GM18508 (cell line): Measurements from ENCODE around the gene INAFM2.

ENCODE experiments used
- ATAC-seq: cut with Tn5 transposase; IDR thresholded peaks from one replicate; pipeline ENCODE4 v1.9.1; 2021; ENCODE audit warnings: moderate number of reproducible peaks; ENCODE audit not compliant: insufficient read depth, unreplicated experiment

The INAFM2 gene

GRCh38 chr15:40338921-40339620 is 15.6 kb downstream of the INAFM2 start:
- no peak for ATAC-seq

GRCh38 chr15:40339621-40339945 is 16.1 kb downstream of the INAFM2 start:
- no peak for ATAC-seq

GRCh38 chr15:40340038-40340739 is 16.7 kb downstream of the INAFM2 start:
- no peak for ATAC-seq

GRCh38 chr15:40340740-40341400 is 17.4 kb downstream of the INAFM2 start, which contains the start of gene CCDC9B:
CCDC9B (minus strand) TSS chr15:40340939; CDS start chr15:40340819, 120 bp downstream.
- ATAC-seq = no peak

GRCh38 chr15:40342416-40343320 is 19.2 kb downstream of the INAFM2 start:
- ATAC-seq = no peak

GRCh38 chr15:40343512-40343911 is 20.0 kb downstream of the INAFM2 start:
- no peak for ATAC-seq

- no peak for ATAC-seq
Observed at GRCh38 chr15:40344217-40344616, 20.7 kb downstream of the INAFM2 start.

GRCh38 chr15:40344631-40345120 is 21.2 kb downstream of the INAFM2 start:
- no peak for ATAC-seq

- no peak for ATAC-seq
Observed at GRCh38 chr15:40345225-40345866, 21.9 kb downstream of the INAFM2 start.

- no peak for ATAC-seq
Observed at GRCh38 chr15:40345867-40346578, 22.5 kb downstream of the INAFM2 start.

GRCh38 chr15:40346579-40347558 is 23.4 kb downstream of the INAFM2 start:
- no peak for ATAC-seq

GRCh38 chr15:40347559-40348473 is 24.3 kb downstream of the INAFM2 start:
- ATAC-seq = no peak

GRCh38 chr15:40348474-40348870 is 25.0 kb downstream of the INAFM2 start:
- no peak for ATAC-seq

- ATAC-seq = no peak
Observed at GRCh38 chr15:40349163-40349562, 25.7 kb downstream of the INAFM2 start.

GRCh38 chr15:40352281-40352901 is 28.9 kb downstream of the INAFM2 start:
- ATAC-seq = no peak

- ATAC-seq = no peak
Observed at GRCh38 chr15:40353697-40354096, 30.2 kb downstream of the INAFM2 start.
